Jurkat, Clone E6-1 (cell line): ENCODE results near the gene ANO4.
"Not testable (repeated sequence)": the region's sequence is repeated elsewhere in the genome, so short reads cannot be mapped to it uniquely, and the experiment has no call there.

ENCODE experiments used
- DNase-seq: peaks from one replicate; pipeline ENCODE4 v3.0.0-alpha.2; 2011; ENCODE audit warnings: low read depth, low spot score
- H3K4me3 ChIP-seq: 2 replicates; pipeline ENCODE4 v1.5.1; 2011; ENCODE audit warnings: mild to moderate bottlenecking, low read length, control low read depth, moderate library complexity

Gene ANO4

GRCh38 chr12:100926669-100927248, 132.2 kb downstream of the ANO4 start:
- no peak overlapping the region for H3K4me3 ChIP-seq
- no peak for DNase-seq

GRCh38 chr12:100927826-100928225, 133.2 kb downstream of the ANO4 start:
- no peak for DNase-seq
- H3K4me3 ChIP-seq: no peak overlapping the region

GRCh38 chr12:100932571-100932970, 138.0 kb downstream of the ANO4 start:
- DNase-seq: no peak
- H3K4me3 ChIP-seq: no peak overlapping the region

DNA sequence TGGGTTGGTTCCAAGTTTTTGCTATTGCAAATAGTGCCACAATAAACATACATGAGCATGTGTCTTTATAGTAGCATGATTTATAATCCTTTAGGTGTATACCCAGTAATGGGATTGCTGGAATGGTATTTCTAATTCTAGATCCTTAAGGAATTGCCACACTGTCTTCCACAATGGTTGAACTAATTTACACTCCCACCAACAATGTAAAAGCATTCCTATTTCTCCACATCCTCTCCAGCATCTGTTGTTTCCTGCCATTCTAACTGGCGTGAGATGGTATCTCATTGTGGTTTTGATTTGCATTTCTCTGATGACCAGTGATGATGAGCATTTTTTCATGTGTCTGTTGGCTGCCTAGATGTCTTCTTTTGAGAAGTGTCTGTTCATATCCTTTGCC, 139.0 kb downstream of the ANO4 start:
- not testable (repeated sequence) for DNase-seq

DNA sequence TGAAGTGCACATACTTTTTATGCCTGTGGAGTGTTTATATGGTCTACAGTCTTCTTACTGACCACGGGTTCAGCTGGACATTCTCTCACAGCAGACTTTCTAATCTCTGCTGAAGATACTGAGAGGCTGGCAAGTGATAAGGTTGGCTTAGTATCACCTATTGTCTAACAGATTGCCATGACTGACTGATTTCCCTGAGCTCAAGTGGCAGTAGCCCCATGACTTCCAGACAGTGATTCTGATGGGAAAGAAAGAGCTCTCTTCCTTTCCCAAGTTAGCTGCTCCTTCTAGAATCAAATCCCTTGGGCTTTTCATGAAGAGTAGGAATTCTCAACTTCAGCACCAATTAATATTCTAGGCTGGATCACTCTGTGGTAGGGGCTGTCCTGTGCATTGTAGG, 141.4 kb downstream of the ANO4 start:
- no peak overlapping the region for H3K4me3 ChIP-seq
- no peak for DNase-seq

More for the DNA sequence above, 139.0 kb downstream of the ANO4 start:
- not testable (repeated sequence) for H3K4me3 ChIP-seq

DNA sequence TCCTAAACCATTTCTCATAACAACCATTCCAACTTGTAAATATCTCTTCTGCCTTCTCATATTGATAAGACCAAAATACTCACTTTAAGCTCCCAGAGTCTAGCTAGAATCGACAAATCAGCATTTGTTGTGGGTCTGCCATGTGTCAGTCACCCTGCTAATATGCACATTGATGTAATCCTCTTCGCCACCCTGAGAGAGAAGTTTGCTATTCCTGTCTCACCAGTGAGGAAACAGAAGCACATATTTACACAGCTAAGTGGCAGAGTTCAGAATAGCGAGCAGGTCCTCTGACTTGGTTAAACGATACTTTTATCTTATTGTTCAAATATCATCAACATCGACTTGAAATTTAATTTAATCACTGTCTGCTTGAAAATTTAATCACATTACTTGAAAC, 142.1 kb downstream of the ANO4 start:
- DNase-seq: no peak
- no peak overlapping the region for H3K4me3 ChIP-seq

GRCh38 chr12:100940503-100940902, 145.9 kb downstream of the ANO4 start:
- DNase-seq: no peak

DNA sequence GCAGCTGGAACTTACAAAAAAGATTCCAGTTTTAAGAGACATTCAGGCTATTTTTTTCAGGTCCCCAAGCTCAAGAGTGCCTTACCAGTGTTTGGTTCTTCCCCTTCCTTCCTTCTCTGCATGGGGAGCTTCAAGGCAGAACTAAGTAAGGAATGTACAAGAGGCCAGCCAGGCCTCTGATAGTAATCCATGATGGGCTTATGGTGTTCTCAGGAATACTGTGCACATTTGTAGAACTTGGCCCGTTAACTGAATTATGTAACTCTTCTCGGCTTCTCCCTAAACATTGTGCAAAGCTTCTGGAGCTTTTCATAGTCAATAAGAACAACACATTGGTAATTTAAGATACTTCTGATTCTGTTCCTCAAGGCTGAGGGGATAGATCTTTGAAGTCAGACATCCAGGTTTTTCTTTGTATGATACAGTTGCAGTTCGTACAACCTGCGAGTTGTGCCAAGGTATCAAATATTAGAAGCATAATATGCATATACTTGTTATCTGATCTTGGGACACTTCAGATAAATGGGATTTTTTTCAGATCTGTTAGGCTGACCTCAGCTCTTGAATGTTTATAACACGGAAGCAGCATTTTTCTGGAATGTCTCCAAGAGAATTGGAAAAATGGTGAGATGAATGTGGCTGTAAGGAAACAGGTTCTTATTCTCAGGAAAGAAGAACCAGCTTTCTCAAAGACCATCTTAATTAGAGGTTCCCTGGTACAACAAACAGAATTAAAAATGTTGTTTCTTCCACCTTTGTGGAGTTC, 148.6 kb downstream of the ANO4 start:
- no peak for DNase-seq
- H3K4me3 ChIP-seq: no peak overlapping the region

More at GRCh38 chr12:100940503-100940902, 145.9 kb downstream of the ANO4 start:
- H3K4me3 ChIP-seq: no peak overlapping the region

DNA sequence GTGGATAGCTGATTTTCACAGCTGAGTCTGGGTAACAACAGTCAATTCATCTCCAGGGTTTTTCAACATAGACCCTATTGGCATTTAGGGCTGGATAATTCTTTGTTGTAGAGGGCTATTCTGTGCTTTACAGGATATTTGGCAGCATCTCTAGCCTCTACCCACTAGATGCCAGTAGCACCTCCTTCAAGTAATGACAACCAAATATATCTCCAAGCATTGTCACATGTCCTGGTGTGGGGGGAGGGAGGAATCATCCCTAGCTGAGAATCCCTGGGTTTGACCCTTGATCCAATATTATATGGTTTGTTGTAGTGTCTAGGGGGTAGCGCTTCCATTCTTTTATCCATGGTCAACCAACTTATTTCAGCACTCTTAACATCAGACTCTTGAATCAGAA, 157.2 kb downstream of the ANO4 start:
- H3K4me3 ChIP-seq: no peak overlapping the region
- no peak for DNase-seq

DNA sequence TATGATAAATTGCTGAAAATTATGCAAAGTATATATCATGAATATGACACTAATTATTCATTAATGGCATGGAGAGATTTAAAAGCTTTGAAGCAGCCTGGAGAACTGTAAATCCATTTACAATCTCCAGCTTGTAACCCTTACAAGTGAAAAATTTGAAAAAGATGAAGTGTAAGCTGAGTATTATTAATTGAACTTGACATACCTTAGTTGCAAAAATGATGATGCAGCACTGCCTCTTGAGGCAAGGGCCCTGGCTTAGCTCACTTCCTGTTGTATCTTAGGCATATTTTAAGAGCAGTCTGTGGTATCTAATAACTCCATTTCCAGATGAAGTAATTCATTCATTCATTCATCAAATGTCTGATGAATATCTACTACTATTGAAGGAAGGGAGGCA, 158.6 kb downstream of the ANO4 start:
- H3K4me3 ChIP-seq: no peak overlapping the region
- DNase-seq: peak; percentile 0

DNA sequence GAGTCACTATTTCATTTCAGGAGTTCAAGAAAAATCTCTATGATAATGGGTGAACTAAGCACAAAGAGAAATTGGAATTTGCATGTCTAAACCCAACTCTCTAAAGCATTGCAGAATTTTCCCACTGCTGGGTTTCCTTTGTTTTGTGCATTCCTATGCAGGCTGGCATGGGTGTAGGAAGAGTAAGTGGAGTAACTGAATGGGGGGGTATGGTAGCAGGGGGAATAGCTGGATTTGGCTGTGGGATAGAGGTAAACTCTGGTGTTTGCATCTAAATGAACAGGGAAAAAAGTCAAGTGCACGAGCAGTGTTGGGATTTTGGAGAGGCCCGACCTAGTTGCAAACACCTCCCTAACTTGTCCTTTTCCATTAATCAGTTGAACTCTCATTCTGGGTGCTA, 159.1 kb downstream of the ANO4 start:
- no peak for DNase-seq
- no peak overlapping the region for H3K4me3 ChIP-seq

DNA sequence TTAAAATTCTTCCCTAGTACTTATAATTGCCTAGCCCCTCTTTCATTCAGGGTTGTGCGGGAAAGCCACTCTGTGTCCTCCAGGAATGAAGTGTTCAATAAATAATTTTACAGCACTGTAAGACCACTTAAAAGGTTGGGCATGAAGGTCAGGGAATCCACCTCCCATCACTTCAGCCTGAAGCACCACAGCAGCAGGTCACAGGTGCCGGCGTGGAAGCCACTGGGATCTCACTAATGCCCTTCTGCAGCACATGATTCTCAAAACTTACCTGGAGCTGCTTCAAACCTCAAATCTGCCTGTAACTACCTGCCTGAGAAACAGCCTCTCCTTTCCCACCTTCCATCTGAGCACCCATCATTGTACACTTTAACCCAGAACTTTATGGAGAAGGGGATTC, 159.5 kb downstream of the ANO4 start:
- H3K4me3 ChIP-seq: no peak overlapping the region
- no peak for DNase-seq

- H3K4me3 ChIP-seq: no peak overlapping the region
- DNase-seq: no peak
Measured at GRCh38 chr12:100955139-100955538, 160.6 kb downstream of the ANO4 start.

DNA sequence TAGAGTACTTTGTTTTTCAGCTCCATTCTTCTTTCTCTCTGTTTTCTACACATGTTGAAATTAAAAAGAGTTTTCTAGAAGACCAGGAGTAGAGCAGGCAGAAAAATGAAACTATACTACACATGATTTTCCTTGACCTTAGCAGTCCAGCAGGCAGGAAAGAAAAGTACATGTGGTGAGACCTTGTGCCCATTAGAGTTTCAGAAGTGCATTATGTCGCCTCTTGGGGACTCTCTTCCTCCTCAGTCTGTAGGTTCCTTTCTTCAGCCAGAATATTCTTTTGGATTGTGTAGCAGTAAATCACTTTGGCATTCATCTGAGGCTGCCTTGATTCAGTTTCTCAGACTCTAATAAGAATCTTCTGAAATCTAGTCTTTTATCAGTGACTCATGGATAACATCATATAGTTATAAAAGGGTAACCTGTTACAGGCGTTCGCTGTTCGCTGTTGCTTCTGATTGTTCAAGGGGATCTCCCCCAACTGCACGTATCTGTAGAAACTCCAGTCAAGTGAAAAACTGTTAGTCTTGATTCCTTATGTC, 161.8 kb downstream of the ANO4 start:
- no peak overlapping the region for H3K4me3 ChIP-seq
- no peak for DNase-seq

GRCh38 chr12:100959481-100959880, 164.9 kb downstream of the ANO4 start:
- DNase-seq: no peak
- H3K4me3 ChIP-seq: no peak overlapping the region

DNA sequence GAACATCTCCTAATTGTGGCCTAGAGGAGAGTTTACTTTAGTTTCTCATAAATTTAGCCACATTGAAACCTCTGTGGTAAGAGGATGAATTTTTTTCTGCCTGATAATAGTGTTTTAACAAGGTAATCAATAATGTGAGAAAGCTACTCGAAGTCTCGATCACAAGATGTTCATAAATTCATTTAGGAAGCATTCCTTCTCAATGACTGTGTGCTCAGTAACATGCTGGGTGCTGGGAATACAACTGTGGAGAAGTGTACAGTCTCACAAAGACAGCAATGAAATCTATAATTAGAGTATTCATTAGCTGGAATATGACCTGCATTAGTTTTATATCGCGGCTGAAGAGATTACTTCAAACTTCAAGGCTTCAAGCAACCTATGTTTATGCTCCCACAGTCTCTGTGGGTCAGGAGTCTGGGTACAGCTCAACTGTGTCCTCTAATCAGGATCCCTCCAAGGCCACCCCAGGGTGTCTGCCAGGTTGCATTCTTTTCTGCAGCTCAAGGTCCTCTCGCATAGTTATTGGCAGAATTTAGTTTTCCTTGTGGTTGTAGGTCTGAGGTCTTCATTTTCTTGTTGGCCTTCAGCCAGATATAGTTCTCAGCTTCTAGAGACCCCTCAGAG, 167.6 kb downstream of the ANO4 start:
- no peak overlapping the region for H3K4me3 ChIP-seq
- DNase-seq: no peak

DNA sequence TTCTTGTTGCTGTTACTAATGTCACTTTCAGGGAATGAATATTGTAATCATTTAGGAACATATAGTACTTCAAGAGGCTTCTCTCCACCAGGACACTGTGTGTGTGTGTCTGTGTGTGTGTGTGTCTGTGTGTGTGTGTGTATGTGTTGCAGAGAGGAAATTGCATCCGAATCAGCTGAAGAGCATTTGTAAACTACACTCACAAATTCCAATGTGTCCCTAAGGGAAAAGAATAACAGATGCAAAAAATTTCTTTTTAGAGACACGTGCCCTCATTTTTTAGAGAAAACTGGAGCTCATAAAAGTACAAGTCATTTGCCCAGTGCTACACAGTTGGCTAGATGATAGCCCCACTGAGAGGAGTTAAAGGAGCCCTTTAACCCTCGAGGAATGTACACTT, 168.8 kb downstream of the ANO4 start:
- DNase-seq: no peak
- H3K4me3 ChIP-seq: no peak overlapping the region

DNA sequence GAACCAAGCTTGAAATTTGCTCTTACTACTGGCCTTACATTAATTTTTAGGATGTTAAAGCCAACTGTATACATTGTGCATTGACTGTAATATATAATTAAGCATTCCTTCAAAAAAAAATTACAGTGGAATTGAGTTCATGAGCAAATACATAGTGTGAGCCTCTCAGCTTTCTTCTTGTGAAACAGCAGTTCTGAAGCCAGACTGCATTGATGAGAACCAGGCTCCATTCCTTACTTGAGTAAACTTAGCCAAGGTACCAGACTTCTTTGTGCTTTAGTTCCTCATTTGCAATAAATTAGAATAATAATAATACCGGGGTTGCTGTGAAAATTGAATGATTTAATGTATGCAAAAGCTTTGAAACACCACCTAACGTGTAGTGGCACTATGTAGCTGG, 169.5 kb downstream of the ANO4 start:
- no peak for DNase-seq
- H3K4me3 ChIP-seq: no peak overlapping the region

DNA sequence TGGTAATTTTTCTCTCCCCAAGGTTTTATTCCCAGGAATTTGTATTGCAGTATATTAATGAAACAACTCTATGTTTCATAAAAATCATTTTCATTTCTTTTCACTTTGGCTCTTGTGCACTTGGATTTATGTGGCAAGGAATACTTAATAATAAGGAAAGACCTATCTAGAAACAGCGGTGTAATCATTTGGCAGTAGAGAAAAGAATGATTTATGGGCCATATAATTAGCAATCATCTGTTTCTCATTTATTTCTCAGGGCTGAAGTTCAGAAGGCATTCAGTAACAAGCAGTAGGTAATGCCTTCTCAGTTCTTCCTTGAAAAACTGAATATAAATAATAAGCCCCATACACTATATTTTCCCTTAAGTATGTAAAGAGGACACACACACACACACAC, 172.6 kb downstream of the ANO4 start:
- no peak for DNase-seq
- no peak overlapping the region for H3K4me3 ChIP-seq

- no peak overlapping the region for H3K4me3 ChIP-seq
- DNase-seq: no peak
Measured at GRCh38 chr12:100970894-100971293, 176.3 kb downstream of the ANO4 start.
